CD4-positive, alpha-beta T cell treated with Interleukin-17A for 4 hours (primary cell): Measurements from ENCODE around the gene SLC26A9.

ENCODE experiments used
- DNase-seq: peaks from one replicate; pipeline ENCODE4 v3.0.0-alpha.2; 2020; ENCODE audit warnings: mixed read lengths

The SLC26A9 gene

GRCh38 chr1:205945069-205945468 is 1.8 kb upstream of the SLC26A9 start:
- DNase-seq, result no peak

DNA sequence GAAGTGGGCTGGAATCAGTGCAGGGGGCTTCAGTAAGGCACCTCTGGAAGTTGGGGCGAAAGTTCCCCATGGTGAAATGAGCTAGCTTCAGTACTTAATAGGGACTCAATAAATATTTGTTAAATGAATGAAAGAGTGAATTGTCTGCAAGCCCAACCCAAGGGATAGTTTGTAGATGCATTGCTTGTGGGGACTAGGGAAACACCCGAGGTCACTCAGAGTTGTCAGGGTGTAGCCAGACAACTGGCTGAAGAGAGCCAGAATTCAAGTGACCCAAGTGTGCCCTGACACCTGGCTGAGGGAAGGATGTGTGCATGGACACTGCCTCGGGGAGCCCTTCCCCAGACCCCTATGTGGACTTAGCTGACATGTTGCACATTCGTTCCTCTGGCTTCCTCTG is 1.3 kb upstream of the SLC26A9 start:
- DNase-seq, result no peak

DNA sequence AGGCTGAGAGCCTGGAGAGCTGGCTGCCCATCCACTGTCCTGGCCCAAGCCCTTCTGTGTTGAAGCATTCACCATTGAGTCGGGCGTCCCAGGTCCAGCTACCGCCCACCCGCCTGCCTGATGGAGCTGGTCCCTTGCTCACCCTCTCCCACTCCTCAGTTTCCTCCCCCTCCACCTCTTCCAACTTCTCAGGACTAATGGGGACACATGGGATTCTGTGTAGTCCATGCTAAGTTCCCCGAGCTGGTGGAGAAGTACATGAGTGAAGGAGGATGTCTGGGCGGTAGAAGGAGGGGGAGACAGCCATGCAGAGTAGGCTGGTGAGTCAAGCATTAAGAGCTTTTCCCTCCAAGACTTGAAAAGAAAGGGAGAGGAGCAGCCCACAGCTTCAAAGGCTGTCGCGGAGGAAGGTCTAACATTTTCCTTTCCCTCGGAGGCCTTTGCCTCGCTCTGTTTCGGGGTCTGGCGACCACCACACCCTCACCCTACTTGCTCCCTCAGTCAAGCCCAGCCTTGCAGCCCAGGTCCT is 561 bp downstream of the SLC26A9 start:
- DNase-seq, result no peak

GRCh38 chr1:205940710-205941109 is 2.5 kb downstream of the SLC26A9 start:
- no peak for DNase-seq

DNA sequence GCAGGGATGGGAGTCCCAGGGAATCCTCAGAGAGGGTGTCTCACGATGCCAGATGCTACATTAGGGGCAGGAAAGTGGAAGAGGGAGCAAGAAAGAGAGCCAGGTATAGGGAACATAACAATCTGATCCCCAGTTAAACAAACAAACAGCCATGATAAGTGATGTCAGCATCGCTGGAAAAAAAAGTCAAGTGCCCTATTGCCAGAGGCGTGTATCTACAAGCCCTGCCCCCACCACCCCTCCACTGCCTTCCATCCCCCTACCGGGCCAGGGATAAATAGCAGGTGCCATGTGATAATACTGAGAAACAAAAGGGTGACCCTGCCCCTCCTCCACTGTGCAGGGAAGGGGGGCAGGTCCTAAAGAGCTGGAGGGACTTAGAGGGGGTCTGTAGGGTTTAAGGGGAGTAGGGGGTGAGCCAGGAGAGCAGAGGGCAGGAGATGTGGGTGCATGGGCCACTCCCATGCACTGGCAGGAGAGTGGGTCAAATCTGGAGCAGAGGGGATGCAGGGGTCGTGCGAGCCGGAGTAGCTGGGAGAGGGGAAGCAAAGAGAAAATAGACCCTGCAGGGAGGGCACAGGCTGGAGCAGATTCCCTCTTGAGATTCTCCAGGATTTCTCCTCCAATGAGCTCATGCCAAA is 3.4 kb downstream of the SLC26A9 start:
- no peak for DNase-seq

DNA sequence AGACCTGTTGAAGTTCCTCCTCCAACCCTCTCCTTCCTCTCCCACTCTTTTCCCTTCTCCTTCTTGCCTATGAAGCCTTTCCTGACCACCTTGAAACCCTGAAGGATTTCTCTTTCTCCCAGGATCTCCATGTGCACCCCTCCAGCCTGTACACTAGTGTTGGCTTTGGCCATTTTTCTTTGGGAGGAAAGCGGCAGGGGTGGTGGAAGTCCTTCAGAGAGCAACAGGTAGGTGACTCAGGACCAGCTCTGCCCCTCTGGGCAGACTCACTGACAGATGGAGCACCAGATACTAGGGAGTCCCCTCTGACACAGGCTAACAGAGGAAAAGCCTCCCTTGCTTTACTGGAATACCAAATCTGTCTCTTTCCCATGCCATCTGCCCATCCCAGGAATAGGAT is 4.6 kb downstream of the SLC26A9 start:
- no peak for DNase-seq

DNA sequence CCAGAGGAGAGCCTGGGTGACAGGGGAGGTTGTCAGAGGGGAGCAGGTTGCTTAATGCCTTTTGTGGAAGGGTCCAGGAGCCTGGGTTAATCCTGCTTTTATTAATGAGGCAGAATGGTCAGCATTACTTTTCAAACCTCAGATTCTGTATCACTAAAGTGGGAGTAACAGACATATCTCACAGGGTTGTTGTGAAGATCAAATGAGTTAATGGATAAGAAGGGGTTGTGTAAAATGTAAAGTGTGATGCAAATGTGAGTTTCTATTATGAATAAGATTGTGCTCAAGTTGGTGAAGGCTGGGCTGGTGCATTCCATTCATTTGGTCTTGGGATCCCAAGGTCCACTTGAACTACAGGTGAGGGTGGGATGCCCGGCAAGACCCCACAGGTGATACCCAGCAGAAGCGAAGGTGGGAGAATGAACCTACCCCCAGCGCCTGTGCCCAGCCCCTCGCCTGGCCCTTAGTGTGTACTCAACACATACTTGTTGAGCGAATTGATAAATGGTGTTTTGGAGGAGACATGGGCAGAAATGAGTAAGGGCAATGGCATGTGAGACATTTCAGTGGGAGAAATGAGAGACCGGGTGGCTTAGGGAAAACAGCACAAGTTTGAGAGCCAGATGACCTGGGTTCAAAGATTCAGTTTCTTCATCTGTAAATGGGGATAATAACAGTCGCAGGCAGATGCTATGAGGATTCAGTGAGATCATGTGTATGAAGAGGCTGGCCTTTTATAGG is 6.2 kb downstream of the SLC26A9 start:
- no peak for DNase-seq

GRCh38 chr1:205936311-205936710 is 6.9 kb downstream of the SLC26A9 start:
- no peak for DNase-seq

- no peak for DNase-seq
Observed at GRCh38 chr1:205935869-205936268, 7.4 kb downstream of the SLC26A9 start.

GRCh38 chr1:205934788-205935187 is 8.5 kb downstream of the SLC26A9 start:
- no peak for DNase-seq

DNA sequence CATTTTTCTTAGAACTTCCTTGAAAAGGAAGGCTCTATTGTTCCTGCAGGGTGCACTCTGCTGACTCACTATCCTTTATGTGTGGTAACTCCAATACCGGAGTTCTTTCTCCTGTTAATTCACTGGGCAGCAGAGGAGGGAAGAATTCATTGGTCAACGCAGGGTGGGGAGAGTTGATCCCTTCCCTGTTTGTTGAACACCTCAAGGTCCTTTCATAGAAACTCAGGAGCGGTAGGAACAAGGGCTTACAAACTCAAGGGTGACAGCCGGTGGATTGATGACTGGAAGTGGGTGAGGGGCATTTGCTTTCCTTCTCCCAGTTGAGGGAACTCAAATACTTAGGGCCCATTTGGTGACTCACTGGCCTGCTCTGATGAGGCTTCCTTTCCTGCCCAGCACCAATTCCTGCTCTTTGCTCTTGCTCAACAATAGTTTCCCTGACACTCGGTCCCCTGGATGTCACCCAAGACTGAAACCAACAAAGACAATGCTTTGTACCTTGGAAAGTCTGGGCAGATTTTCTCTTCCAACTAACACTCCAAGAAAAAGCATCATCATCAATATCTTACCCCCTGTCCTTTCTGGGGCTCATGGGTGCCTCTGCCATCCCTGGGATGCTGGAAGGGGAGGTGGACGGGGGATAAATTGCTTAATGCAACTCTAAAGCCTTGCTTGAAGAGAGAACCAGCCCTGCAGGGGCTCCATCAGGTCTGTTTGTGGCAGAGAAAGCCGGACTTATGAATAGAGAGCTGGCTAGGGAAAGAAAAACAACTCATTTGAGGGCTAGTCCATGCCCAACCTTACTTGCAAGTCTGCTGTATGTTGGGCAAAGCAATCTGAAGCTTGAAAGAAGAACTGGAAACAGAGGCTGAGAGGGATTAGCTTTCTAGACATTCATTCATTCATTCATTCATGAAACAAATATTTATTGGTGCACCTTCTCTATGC is 9.3 kb downstream of the SLC26A9 start:
- no peak for DNase-seq

GRCh38 chr1:205932776-205933175 is 10.5 kb downstream of the SLC26A9 start:
- no peak for DNase-seq

DNA sequence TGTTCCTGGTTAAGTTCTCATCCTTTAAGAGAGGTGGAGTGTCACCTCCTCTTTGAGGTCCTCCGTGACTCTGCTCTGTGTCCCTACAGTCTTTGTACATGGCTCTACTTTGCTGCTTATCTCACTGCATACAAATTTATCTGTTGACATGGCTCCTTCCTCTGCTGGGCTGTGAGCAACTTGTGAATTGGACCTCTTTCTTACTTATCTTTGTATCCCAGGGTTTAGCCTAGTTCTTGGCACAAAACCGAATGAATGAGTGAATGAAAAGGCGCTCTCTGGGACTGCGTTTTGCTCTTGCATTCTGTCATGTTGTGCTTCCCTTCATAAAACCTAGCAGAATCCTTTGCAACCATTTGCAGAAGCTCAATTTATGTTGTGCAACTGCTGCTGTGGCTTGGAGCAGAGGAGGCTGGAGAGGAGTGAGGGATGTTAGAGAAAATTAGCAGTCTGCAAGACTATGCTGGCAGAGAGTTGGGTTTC is 12.4 kb downstream of the SLC26A9 start:
- no peak for DNase-seq

- DNase-seq, result no peak
Observed at GRCh38 chr1:205930195-205930577, 13.1 kb downstream of the SLC26A9 start.

DNA sequence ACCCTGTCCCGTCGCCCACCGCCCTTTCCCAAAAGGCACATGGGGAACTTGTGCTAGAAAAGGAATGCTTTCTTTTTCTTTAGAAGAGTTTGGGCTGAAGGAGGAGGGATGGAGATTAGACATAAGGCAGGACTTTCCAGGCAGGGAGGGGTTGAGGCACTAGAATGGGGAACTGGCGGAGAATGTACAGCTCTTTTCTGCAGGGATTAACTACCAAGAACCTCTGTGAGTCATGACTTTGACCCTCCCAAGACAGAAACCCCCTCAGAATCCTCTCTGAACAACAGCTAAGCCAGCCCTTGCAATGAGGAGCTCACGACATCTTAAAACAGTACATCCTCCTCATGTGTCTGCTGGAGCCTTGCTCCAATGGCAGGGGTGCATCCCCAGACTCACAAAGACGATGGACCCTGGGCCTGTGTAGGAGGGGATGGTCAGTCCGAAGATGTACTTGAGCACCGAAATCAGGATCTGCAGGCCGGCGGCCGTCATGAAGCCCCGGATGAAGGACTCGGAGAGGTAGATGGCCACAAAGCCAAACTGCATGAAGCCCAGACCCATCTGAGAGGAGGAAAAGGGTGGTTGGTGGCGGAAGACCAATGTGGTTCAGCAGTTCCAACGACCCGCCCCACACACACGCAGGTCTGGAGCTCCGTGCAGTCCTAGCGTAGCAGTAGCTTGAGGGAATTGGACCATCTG is 13.6 kb downstream of the SLC26A9 start:
- no peak for DNase-seq

GRCh38 chr1:205928317-205928716 is 14.9 kb downstream of the SLC26A9 start:
- no peak for DNase-seq

DNA sequence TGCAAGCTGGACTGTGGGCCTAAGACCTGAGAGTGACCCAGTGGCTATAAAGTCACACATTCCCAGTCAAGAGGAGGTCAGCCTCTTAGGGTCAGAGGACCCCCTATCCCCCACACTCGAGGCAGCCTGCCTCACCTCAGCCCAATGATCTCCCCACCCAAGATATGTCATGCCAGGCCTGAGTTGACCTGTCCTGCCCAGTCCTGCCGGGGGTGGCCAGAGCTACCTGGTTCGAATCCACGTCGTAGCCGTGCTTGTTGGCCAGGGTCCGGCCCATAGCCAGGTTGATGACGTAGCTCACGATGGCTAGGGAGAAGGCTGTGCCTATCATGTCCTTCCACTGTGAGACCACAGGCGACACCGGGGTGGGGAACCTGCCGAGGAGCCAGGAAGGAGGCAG is 15.6 kb downstream of the SLC26A9 start:
- DNase-seq, result no peak

DNA sequence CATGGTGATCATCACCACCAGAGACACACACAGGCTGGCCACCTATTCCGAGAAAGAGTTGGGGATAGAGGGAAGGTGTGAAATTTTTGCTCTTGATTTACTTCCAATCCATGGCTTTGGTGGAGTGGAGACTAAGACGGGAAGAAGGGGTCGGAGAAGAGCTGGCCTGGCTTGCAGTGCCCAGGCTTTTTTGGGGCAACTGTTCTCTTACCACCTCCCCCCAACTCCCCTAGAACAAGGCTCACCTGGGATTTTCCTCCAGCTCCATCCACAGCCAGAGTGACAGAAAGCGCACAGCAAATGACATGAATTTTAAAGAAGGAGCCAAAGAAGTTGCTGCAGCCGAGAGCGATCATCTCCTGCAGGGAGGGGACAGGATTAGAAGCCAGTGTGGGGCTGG is 16.0 kb downstream of the SLC26A9 start:
- no peak for DNase-seq

DNA sequence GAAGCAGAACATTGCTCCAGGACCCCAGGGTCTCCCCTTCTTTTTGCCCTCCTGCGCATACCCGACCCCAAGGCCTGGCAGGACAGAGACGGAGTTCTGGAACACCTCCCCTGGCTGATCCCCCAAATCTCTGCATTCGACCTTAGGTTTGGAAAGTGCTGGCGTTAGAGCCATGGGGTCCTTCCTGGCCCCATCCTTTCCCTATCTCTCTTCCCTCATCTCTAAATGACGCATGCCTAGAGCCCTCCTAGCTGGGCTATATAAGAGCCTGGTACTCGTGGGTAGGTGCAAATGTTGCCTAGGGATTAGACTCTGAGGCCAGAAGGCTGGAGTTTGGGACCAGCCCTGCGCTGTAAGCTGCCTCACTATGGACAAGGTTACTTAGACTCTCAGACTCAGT is 16.6 kb downstream of the SLC26A9 start:
- no peak for DNase-seq

GRCh38 chr1:205926213-205926612 is 17.0 kb downstream of the SLC26A9 start:
- no peak for DNase-seq

- DNase-seq, result no peak
Observed at GRCh38 chr1:205925736-205926135, 17.5 kb downstream of the SLC26A9 start.

- no peak for DNase-seq
Observed at GRCh38 chr1:205924460-205924790, 18.8 kb downstream of the SLC26A9 start.
